MV-4-11 (cell line): Measurements from ENCODE around the gene MZT2B.
"Not testable (repeated sequence)": the region's sequence is repeated elsewhere in the genome, so short reads cannot be mapped to it uniquely, and the experiment has no call there.

ENCODE experiments used
- DNase-seq: peaks from one replicate; lab custom pipeline; 2025; lab: John Stamatoyannopoulos, UW

Gene MZT2B

DNA sequence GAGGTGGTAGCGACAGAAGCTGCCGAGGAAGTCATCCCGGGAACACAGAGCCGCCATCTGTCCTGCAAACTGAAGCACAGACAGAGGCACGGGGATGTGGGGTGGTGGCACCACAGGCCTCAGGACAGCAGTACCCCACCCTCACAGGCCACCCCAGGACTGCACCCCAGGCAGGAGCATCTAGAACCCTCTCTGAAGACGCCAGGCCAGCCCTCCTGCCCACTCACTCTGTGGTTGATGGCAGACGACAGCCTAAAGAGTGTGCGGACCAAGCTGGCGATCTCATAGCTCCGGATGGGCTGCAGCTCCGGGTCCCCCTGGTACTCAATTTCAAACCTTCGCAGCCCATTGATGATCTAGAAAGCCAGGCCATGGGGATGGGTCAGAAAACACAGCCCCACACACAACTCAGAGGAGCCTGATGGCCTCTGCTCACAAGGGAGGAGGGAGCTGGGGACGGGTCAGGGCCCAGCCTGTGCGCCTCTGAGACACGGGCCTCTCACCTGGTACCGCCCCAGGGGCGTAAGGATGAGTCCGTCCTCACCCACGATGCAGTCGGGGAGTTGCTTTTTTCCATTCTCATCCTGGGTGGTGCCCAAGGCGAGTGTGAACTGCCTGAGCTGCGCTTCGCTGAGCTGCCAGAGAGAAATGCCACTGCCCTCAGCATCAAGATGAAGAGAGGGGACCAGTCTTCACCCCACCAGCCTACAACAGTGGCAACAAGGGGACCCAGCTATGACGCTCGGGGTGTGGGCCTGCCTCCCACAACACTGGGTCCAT is 29.1 kb upstream of the MZT2B start:
- no peak for DNase-seq

DNA sequence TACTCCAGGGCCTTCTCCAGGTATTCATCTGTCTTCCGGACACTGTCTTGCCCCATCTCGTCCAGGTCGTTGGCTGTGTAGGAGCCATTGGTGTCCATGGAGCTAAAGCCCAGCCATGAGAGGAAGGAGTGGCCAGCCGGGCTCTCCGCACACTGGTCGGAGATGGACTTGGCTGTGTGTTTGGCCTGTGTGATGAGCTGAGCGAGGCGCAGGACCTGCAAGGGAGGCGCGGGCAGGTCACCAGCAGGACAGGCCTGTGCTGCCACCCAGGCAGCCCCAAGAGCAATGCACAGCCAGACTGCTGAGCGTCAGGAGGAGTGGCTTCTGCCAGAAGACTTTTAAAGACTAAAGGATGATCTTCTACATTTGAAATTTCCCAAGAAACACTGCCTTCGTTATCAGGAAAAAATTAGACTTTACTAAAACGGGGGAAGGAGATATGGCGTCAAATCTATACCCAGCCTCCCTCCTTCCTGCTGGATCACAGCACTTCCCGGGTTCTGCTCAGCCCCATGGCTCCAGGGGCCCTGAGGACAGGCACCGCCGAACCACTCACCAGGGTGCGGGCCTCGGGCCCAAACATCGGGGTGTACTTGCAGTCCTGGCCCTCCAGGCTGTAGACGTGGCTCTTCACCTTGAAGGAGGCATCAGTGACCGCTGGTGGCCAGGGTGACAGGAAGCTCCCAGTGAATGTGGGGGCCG is 28.2 kb upstream of the MZT2B start:
- DNase-seq: not testable (repeated sequence)

DNA sequence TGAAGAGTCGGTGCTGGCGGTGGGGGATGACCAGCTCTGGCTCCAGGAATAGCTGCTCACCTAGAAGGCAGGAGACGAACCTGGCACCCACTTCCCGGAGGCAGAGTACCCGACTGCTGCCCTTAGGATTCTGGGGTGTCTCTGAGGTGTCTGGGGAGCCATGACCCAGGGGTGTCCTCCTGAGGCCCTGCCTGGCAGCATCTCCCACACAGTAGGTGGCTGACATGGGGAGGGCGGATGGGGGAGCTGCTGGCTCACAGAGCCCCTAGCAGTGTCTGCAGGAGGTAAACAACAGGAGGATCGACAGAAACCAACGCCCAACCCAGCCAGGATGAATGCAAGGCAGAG is 27.7 kb upstream of the MZT2B start:
- not testable (repeated sequence) for DNase-seq

DNA sequence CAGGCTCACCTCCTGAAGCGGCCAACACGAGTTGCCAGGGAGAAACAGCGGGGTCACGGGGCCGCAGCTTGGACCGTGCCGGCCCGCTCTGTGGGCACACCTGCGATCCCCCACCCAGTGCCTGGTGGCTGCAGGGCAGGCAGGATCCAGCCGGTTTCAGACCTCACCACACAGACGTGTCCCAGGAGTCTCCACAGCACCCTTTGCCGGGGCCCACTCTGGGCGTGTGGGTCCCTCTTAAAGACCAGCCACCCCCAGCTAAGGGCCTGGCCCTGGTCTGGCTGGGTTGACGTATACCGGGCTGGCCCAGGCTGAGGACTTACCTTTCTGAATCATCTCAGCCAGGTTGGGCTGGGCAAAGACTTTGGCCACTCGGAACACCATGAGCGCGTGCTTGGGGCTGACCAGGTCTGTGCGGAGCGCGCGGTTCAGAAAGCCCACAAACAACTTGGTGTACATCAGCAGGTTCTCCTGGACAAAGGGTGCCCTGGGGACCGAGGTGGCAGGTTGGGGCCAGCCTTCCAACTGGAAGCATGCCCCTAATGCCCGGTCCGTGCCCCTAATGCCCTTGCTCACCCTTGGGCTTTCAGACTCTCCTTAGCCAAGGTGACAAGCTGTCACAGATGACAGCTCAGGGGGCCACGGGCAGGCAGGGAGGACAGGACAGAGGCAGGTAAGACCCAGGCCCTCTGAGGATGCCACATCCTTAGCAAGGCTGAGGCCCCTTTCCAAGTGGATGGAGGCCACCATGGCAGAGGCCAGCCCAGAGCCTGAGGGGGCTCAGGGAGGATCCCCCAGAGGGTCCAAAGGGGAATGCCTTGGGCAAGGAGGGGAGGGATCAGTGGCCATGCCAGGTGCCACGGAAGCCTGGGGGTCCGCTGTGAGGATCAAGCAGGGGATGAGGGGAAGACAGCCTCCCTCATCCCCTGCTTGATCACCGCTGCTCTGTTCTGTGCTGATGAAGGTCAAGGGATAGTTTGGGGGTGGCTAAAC is 27.0 kb upstream of the MZT2B start:
- DNase-seq: no peak

DNA sequence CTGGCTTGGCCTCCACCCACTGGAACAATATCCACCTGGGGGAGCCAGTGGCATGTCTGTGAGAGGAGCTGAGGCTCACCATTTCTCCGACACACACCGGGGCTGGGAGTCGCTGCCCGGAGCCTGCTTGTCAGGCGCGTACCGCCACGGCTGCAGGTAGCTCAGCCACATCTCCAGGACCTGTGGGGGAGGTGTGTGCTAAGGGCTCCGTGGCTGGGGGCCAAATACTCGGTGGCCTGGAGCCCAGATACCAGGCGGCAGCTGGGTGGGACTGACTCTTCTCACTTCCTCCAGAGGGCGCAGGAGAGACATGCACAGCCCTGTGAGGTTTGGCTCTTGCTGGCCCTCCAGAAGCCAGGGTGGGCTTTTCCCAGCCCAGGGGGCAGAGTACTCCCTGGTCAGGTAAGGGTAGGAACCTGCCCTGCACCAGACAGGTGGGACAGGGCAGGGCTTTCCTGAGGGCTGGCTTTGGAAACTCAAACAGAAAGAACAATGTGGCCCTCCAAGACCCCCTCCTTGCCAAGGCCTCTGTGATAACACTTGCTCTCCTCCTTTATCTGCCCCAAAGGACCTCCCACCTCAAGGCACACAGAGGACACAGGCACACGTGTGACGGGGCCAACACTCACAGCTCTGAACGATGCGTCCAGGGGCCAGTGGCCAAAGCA is 26.0 kb upstream of the MZT2B start:
- peak; percentile 21 for DNase-seq

DNA sequence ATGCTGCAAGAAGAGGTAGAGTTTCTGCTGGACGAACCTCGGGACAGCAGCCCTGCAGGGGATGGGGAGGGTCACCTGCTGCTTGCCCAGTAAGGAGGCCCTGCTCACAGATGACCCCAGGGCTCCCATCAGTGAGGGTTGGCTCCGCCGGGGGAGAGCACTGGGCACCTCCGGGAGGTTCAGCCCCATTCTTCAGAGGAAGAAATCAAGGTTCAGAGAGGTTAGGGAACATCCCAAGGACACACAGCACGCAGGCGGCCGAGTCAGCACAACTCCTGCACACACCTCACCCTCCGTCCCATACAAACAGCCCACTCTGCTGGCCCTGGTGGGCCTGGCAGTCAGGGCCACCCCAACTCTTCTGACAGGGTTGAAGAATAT is 25.4 kb upstream of the MZT2B start:
- DNase-seq: no peak

DNA sequence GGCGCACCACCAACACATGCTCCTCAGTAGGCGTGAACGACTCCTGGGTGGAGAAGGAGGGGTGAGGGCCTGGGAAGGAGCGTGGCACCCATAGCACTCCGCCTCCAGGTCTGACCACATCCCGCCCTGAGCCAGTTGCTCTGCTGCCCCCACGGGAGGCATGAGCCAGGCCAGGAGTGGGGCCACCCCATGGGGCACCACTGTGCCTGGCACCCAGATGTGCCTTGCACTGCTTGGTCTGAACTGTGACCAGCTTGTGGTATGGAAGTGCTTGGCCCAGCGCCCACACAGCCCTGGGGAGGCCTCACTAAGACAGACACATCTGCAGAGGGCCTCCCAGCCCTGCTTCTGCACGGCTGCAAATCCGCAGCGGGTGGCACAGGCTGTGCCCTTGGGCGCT is 24.7 kb upstream of the MZT2B start:
- peak; percentile 40 for DNase-seq

DNA sequence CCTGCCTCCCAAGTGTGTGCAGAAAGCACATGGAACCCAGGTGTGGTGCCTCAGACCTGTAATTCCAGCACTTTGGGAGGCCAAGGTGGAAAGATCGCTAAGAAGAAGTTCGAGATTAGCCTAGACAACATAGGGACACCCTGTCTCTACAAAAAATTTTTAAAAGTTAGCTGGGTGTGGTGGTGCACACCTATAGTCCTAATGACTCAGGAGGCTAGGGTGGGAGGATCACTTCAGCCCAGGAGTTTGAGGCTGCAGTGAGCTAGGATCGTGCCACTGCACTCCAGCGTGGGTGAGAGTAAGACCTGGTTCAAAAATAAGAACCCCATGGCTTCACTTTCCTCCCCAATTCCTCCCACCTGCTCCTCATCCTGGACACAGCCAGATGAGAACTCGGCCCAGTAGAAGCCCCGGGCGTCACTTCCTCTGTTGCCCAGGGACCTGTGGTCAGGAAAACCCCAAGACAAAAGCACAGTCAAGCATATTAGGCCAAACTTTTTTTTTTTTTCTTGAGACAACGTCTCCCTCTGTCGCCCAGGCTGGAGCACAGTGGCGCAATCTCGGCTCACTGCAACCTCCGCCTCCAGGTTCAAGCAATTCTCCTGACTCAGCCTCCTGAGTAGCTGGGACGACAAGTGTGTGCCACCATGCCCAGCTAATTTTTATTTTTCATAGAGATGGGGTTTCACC is 24.1 kb upstream of the MZT2B start:
- DNase-seq: peak; percentile 87

DNA sequence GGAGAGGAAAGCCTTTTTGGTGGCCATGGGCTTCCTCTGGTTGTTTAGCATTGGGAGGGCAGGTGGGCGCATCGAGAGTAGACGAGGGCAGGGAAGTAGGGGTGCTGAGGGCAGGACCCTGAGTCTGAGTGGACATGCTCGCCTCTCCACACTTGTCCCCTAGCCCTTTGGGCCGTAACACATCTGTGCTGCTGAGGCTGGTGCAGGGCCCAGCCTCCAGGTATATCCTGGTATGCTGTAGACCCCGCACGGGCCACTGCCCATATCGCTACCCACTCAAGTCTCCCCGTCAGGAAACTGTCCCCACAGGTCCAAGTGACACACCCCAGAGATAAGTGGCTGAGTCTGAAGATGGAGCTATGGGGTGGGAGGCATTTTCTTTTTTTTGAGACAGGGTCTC is 23.4 kb upstream of the MZT2B start:
- DNase-seq: no peak

DNA sequence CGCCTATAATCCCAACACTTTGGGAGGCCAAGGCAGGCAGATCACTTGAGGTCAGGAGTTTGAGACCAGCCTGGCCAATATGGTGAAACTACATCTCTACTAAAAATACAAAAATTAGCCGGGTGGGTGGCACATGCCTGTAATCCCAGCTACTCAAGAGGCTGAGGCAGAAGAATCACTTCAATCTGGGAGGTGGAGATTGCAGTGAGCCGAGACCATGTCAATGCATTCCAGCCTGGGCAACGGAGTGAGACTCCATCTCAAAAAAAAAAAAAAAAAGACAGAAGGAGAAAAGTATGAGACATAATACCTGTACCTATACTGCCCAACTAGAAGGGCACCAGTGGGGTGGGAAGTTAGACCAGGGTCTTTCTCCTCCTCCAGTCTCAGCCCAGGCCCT is 22.7 kb upstream of the MZT2B start:
- not testable (repeated sequence) for DNase-seq

DNA sequence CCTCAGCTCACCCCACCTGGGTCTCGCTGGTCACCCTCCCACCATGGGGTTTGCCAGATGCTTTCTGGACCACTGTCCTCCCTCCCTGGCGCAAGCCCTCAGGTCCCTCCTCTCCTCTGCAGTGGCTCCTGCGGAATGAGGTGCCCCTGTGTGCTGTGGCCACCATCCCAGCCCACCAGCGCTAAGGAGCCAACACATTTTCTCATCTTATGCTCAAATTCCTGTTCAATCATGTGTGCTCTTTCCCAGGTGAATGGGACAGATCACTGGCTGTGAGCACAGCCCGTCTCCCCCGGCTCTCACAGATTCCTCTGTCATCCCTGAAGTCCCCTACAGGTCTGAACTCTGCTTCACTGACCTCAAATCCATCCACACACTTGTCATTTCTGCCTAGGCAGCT is 21.9 kb upstream of the MZT2B start:
- no peak for DNase-seq

DNA sequence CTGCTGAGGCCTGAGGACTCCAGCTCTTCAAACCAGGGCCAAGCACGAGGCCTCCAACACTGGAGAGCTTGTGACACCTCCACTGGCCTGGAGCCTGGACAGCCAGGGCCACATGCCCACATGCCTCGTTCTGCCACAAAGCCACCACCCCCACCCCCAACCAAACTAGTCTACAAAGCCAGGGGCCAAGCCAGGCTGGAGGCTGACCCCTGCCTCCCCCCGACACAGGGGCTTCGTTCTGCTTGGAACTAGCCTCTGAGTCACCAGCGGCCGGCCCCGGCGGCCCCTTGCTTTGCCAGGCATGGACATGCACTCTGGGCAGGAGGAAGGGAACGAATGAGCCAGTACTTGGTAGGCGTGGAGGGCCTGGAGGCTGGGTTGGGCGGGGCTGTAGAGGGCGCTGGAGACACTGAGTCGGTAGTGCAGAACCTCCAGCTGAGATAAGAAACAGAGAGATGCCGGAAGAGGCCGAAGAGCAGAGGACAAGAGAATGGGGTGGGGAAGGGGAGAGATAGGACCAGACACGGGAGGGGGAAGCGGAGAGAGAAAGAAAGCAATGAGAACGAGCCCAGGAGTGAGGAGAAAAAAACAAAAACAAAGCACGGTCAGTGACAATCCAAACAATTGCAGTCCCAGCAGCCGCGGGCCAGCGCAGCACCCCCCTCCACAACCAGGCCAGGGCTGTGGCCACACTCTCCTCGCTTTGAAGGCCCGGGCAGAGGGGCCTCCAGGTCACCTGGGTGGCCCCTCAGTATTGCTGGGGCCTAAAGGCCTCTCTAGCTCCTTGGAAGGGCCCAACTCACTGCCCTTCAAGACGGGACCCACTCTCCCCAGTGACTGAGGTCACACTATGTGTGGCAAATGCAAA is 21.0 kb upstream of the MZT2B start:
- DNase-seq: not testable (repeated sequence)

DNA sequence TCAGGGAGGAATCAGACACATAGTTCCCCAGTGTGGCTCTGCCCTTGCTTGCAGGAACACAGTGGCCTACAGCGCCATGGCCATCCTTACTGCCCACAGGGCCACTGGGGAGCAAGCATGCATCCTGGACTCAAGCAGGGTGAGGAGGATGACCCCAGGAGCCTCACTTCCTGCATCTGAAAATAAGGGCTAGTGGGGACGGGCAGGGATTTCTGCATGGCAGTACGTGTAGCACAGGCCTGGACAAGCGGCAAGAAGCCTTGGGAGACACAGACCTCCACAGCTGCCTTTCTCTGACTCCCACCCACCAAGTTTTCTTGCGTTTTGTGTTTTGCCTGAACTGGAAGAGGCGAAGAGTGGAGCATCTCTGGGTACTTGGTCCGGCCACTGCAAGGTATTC is 19.6 kb upstream of the MZT2B start:
- DNase-seq: not testable (repeated sequence)

DNA sequence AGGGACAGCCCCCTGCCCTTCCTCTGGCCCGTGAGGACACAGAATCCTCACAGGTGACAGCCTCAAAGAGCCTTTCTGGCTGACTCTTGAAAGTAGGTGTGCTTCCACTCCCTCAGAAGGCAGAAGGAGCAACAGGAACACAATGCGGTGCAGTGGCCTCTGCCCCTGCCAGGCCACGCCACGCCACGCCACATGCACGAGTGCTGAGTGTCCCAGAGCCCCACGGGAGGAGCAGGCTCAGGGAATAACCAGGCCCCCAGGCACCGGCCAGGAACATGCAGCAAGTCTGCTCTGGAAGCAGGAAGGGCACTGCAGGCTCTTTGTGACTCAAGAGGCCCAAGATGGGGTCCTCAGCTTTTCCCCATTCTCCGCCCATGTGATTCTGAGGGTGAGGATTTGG is 19.1 kb upstream of the MZT2B start:
- no peak for DNase-seq

DNA sequence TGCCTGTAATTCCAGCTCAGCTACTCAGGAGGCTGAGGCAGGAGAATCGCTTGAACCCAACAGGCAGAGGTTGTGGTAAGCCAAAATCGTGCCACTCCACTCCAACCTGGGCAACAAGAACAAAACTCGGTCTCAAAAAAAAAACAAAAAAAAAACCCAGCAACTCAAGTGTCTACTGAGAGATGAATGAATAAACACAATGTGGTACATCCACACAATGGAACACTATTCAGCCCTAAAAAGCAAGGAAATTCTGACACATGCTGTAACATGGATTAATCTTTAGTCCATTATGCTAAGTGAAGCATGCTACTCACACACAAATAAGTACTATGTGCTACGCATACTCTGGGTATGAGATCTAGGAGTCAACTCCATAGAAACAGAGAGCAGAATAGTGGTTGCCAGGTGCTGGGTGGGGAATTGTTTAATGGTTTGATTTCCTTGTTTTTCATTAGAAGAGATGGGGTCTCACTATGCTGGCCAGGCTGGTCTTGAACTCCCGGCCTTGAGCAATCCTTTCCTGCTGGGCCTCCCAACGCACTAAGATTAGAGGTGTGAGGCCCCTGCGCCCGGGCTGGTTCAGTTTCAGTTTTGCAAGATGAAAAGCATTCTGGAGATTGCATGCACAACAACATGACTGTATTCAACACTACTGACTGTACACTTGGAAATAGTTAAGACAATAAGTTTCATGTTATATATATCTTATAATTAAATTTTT is 16.6 kb upstream of the MZT2B start:
- no peak for DNase-seq

DNA sequence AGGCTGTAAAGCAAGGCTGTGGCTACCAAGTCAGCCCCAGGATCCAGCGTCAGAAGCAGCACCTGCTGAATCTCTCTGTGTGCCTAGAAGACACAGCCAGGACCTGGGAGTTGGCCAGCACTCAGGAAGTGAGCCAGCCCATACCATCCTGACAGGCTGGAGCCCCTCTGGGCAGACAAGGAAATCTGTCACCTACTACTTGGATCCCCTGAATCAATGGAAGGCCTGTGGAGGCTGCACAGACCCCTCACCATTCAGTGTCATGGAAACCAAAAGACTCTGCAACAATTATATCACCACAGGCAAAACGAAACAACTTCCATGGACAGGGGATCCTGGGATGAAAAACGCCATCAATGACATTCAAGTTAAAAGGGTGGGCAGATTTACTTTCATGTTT is 15.5 kb upstream of the MZT2B start:
- DNase-seq: not testable (repeated sequence)

DNA sequence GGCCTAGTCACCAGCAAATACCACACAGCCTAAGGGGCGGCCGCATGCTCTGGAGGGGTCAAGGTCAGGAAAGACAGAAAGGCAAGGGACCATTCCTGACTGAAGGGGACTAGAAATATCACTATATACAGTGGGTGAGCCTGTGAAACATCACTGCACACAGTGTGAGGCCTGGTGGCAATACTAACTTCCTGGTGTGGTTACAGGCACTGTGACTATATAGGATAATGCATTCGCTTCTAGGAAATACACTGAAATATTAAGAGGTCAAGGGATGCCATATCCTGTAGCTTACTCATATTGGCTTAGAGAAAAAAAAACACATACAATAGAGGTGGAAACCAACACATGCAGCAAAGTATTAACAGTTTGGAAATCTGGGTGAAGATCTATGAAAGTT is 12.9 kb upstream of the MZT2B start:
- DNase-seq: not testable (repeated sequence)

DNA sequence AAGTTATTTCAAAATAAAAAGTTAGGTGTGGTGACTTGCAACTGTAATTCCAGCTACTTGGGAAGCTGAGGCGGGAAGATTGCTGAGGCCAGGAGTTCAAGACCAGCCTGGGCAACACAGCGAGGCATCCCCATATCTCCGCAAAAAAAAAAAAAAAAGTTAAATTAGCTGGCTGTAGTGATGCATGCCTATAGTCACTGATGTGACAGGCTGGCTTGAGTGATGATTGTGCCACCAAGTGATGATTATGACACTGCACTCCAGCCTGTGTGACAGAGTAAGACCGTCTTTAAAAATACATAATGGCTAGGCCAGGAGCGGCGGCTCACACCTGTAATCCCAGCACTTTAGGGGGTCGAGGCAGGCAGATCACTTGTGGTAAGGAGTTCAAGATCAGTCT is 12.2 kb upstream of the MZT2B start:
- DNase-seq: no peak

DNA sequence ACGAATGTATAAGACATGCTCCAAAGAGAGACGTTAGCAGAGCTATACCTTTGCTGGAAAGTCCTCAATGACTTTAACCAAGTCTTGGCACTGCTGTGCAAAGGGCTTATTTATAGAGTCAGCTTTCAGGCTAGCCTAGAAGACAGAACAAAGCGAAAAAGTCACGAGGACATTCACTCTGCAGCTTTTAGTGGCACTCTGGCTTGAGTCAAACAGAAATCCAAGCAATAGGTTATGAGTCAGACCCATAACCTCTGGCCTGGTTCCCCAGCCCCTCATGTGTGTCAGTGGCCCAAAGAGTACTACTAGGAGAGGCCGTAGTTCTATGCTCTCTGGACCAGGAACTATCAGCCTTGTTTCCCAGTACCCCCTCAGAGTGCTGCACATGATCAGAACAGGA is 7.2 kb upstream of the MZT2B start:
- not testable (repeated sequence) for DNase-seq
